Activated CD4-positive, alpha-beta T cell treated with anti-CD3 and anti-CD28 coated beads, Interleukin-2, amount 10 ng/mL, durations not matched to agents 24 days and 14 days (primary cell): Measurements from ENCODE around the gene NDOR1. TPM values are rescaled to one million over a fixed set of nuclear protein-coding genes. Genes with fewer than 3 reads are reported as not detected.

Experiments
- DNase-seq: peaks from one replicate; pipeline ENCODE4 v3.0.0; 2022
- H3K27ac Mint-ChIP-seq: one replicate; pipeline ENCODE4 v1.8.0; 2022; ENCODE audit warnings: mild to moderate bottlenecking, mixed read lengths
- H3K27me3 Mint-ChIP-seq: one replicate; pipeline ENCODE4 v1.8.0; 2022; ENCODE audit warnings: mixed read lengths
- H3K36me3 Mint-ChIP-seq: one replicate; pipeline ENCODE4 v1.8.0; 2022; ENCODE audit warnings: low read depth, mild to moderate bottlenecking, mixed read lengths
- H3K4me1 Mint-ChIP-seq: one replicate; pipeline ENCODE4 v1.8.0; 2021; ENCODE audit warnings: mixed read lengths
- H3K4me3 Mint-ChIP-seq: one replicate; pipeline ENCODE4 v1.8.0; 2022; ENCODE audit warnings: mild to moderate bottlenecking, moderate library complexity, mixed read lengths
- H3K9me3 Mint-ChIP-seq: one replicate; pipeline ENCODE4 v1.8.0; 2021; ENCODE audit warnings: mixed read lengths
- intact Hi-C: fragments of 100-400 bp; cut with micrococcal nuclease; formaldehyde crosslinking; loops from one replicate; pipeline ENCODE4 v1.15.1; 2023
- total RNA-seq: library from RNA; stranded (reverse); gene quantifications from 2 replicates; pipeline ENCODE4 v1.2.3, GENCODE V29; 2022

The NDOR1 gene
- total RNA-seq, 1 donor from 2014 or later, result 45.1 TPM

DNA sequence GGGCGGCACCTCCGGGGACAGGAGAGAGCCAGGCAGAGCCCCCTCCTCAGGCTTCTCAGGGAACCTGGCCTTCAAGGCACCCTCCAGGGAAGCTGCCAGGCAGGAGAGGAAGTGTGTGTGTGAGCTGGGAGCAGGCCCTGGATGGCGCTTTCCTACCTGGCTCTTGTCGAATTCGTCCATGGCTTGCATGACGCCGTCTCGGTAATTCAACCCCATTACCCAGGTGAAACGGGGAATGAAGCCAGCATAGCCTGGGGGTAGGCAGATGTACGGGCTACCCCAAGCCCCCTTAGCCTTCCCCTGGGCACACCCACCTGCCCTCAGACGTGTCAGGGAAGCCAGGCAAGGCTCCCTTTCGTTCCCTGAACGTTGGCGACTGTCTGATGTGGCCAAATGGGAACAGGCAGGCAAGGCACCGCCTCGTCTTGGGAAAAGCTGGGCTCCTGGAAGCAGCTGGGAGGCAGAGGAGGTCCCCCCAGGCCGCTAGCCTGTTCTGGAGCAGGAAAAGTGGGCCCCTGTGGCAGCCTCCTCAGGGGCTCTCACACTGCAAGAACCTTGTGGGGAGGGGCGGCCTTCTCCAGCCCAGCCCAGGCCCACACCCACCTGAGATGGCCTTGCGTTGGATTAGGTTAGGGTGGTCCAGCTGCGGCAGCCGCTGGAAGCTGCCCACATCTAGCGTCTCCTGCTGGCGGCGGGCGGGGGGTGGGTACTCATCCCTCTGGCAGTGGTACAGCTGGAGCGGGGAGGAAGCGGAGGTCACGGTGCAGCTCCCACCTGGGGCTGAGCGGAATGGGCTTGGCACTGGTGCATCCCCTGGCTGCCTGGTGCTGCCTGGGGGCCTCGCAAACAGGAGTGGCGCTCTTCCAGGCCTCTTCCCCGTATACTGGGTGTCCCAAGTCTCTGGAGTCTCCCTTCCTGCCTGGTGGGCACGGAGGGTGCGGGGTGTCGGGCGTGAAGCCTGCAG, 39.3 kb downstream of the NDOR1 start:
- peak; percentile 69 for DNase-seq
- intact Hi-C loops, result loop anchor here (5.0 kb wide), 1 partner anchor 42 kb away; the partner anchor contains the start of gene TPRN
- H3K36me3 Mint-ChIP-seq, result peaks cover 26% of the 10 kb centered on the region

DNA sequence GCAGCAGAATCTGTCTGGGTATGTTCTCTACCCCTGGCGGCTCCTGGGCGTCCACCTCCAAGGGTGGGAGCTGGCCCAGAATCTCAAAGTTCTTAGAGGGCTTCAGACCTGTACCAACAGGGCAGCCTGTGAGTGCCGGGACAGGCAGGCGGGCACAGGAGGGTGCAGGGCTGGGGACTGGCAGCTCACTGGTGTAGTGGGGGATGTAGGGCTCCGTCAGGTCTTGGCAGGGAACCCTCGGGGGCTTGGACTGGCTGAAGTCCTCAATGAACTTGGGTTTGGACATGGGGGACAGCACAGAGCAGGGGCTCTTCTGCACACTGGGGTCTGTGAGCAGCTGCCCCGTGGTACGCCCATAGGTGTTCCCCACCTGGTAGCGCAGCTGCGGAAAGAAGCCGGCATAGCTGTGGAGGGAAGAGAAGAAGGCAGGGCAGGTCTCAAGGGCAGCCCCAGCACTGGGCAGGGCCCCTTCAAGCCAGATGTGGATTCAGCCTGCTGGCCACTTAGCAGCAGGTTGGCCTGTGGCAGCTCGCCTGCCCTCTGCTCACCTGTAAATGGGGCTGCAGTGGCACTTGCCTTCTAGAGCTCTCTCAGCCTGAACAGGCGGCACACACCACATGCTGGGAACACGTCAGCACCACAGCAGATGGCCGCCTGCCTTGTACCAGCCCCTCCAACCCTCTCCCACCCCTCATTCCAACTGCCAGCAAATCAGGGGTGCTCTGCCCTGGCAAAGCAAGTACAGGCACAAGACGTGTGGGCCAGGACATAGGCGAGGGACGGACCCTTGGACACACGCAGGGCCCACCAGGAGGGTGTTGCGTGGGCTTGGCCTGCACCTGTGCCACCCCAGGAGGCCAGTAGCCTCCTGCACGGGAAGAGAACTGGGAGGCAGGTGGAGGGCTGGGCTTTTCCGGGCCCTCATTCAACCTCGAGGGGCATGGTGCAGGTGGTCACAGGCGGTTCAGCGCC, 40.2 kb downstream of the NDOR1 start:
- DNase-seq, result peak; percentile 64
- no peaks in the 10 kb centered on the region for H3K9me3 Mint-ChIP-seq
- no peak overlapping the region for H3K27ac Mint-ChIP-seq
- peaks cover 26% of the 10 kb centered on the region for H3K36me3 Mint-ChIP-seq
- intact Hi-C loops, result no loop called here
- peaks cover 2% of the 10 kb centered on the region for H3K27me3 Mint-ChIP-seq
- no peak overlapping the region for H3K4me3 Mint-ChIP-seq
- H3K4me1 Mint-ChIP-seq, result peaks cover 12% of the 10 kb centered on the region

More for the DNA sequence above, 39.3 kb downstream of the NDOR1 start:
- Mint-ChIP-seq H3K4me3 (no peak overlapping the region), H3K27me3 (peaks cover 2% of the 10 kb centered on the region), H3K4me1 (peaks cover 12% of the 10 kb centered on the region), H3K9me3 (no peaks in the 10 kb centered on the region), H3K27ac (no peak overlapping the region)

DNA sequence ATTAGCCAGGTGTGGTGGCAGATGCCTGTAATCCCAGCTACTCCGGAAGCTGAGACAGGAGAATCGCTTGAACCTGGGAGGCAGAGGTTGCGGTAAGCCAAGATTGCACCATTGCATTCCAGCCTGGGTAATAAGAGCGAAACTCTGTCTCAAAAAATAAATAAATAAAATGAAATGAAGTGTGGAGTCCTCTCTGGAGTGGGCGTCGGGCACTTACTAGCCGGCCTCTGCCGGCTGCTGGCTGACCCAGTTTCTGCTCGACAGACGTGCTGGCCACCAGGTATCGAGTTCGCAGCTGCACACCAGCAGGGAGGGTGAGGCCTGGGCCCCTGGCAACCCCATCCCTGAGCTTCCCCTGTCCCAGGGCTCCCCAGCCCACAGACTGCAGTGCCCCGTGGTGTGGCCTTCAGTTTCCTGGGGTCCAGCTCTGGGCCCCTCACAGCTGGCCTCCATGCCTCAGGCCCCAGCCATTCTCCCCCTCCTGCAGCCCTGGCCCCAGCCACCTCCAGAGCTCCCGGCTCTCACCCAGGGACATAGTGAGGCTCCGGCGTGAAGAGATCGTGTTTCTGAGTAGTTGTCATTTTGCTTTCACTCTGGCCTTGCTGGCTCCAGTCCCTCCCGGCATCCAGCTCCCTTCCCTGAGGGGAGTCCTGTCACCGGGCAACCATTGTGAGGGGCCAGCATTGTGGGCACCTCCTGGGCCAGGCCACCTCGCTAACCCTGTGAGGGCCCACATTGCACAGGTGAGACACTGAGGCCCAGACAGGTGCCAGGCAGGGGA, 41.8 kb downstream of the NDOR1 start:
- Mint-ChIP-seq H3K27me3 (no peaks in the 10 kb centered on the region), H3K9me3 (no peaks in the 10 kb centered on the region), H3K36me3 (peaks cover 15% of the 10 kb centered on the region), H3K4me1 (peaks cover 9% of the 10 kb centered on the region), H3K27ac (no peak overlapping the region), H3K4me3 (no peak overlapping the region)
- peak; percentile 61 for DNase-seq
- intact Hi-C loops, result no loop called here

DNA sequence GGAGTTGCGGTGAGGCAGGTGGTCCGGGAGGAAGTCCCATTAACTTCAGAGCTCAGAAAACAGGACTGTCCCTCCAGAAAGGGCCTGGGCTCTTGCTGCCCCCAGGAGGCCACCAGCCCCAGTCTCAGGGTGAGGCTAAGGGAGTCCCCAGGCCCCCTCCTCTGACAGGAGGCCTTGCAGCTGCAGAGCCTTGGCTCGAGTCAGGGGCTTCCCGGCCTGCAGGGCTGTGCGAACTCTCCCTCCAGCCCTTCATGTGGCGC, 42.3 kb downstream of the NDOR1 start:
- DNase-seq, result no peak
- no peak overlapping the region for H3K27ac Mint-ChIP-seq
- peaks cover 10% of the 10 kb centered on the region for H3K36me3 Mint-ChIP-seq
- no peak overlapping the region for H3K4me3 Mint-ChIP-seq
- H3K4me1 Mint-ChIP-seq, result peaks cover 4% of the 10 kb centered on the region
- no peaks in the 10 kb centered on the region for H3K27me3 Mint-ChIP-seq
- intact Hi-C loops, result no loop called here
- no peaks in the 10 kb centered on the region for H3K9me3 Mint-ChIP-seq

DNA sequence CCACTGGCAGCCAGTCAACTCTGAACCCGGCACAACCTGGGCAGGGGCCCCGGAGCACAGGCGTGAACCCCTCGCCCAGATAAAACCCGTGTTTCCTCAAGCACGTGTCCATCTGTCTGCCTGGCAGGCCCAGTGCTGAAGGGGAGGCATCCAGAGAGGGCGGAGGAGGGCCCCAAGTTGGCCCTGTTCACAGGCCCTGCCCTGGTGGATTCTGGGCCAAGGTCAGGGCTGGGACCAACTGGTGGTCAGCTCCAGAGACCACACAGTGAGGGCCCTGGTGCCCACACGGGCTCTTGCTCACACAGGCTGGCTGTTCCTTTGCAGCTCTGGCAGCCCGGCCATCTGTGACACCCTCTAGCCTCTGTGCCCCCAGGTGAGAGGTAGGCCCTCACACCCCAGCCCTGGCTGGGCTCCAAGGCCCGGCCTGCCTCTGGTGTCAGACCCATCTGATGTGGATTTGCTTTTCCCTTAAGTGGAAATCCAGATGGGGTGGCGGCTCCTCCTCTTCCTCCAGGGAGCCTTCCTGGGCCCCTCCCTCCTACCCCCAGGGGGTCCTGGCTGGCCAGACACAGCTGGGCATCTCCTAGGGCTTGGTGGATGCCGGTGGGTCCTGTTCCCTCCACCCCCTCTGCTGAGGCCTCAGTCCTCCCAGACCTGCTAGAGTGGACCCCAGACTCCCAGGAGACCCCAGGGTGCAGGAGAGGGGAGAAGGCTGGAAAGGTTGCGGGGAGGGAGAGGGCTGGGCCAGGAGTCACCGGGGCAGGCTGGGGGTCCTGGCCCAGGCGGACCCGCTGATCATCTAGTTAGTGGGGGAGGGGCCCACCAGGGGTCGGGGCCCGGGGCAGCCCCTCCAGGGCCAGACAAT, 45.1 kb downstream of the NDOR1 start:
- Mint-ChIP-seq H3K9me3 (no peaks in the 10 kb centered on the region), H3K27ac (no peak overlapping the region), H3K36me3 (peaks cover 3% of the 10 kb centered on the region), H3K27me3 (peaks cover 1% of the 10 kb centered on the region), H3K4me3 (no peak overlapping the region), H3K4me1 (peaks cover 5% of the 10 kb centered on the region)
- no peak for DNase-seq
- intact Hi-C loops, result no loop called here

DNA sequence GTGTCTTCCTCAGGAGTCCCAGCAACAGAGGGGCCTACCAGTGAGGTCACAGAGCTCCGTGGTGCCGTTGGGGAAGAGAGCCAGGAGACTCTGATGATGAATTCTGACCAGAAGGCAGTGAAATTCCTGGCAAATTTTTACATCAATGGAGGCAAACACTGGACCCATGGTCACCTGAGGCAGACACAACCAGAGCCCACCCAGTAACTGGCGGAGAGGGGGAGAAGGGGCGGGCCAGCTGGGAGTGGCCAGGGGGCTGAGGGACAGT, 45.6 kb downstream of the NDOR1 start, which contains the start of gene STPG3:
Gene STPG3 (plus strand): TSS at position 93 of the 268 bp plus-strand sequence. CDS start 1 bp downstream, at position 94.
- intact Hi-C loops, result no loop called here
- Mint-ChIP-seq H3K27me3 (peaks cover 1% of the 10 kb centered on the region), H3K9me3 (no peaks in the 10 kb centered on the region), H3K4me1 (peaks cover 6% of the 10 kb centered on the region), H3K27ac (no peak within 1 kb of the TSS), H3K4me3 (no peak within 1 kb of the TSS), H3K36me3 (peaks cover 3% of the 10 kb centered on the region)
- DNase-seq, result no peak

DNA sequence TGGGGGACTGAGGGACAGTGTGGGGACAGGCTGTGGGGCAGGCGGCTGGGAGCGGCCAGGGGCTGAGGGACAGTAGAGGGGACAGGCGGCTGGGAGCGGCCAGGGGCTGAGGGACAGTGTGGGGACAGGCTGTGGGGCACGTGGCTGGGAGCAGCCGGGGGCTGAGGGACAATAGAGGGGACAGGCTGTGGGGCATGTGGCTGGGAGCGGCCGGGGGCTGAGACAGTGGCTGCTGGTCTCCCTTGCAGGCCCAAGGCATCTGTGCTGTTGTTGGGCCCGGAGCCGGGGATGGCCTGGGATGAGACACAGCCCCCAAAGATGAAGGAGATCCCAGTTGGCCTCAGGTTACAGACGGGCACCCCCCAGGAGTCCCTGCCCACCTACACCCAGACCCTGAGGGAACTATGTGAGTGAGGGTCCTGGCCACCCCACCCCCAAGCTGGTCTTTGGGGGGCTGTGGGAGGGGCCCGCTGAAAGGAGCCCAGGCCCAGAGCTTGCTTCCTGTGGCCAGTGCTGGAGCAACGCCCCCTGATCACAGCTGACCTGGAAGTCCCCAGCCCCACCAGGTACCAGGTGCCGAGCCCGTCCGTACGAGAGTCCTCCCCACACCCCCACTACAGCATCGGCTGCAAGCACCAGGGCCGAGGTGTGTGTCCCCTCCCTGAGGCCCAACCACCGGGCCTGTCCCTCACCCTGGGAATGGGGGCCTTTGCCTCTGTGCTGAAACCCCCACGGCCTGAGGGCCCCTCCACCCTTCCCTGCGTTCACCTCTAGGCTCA, 46.2 kb downstream of the NDOR1 start:
- intact Hi-C loops, result no loop called here
- H3K9me3 Mint-ChIP-seq, result no peaks in the 10 kb centered on the region
- H3K4me1 Mint-ChIP-seq, result peaks cover 10% of the 10 kb centered on the region
- no peak overlapping the region for H3K4me3 Mint-ChIP-seq
- peaks cover 3% of the 10 kb centered on the region for H3K36me3 Mint-ChIP-seq
- H3K27ac Mint-ChIP-seq, result no peak overlapping the region
- no peak for DNase-seq
- peaks cover 1% of the 10 kb centered on the region for H3K27me3 Mint-ChIP-seq

DNA sequence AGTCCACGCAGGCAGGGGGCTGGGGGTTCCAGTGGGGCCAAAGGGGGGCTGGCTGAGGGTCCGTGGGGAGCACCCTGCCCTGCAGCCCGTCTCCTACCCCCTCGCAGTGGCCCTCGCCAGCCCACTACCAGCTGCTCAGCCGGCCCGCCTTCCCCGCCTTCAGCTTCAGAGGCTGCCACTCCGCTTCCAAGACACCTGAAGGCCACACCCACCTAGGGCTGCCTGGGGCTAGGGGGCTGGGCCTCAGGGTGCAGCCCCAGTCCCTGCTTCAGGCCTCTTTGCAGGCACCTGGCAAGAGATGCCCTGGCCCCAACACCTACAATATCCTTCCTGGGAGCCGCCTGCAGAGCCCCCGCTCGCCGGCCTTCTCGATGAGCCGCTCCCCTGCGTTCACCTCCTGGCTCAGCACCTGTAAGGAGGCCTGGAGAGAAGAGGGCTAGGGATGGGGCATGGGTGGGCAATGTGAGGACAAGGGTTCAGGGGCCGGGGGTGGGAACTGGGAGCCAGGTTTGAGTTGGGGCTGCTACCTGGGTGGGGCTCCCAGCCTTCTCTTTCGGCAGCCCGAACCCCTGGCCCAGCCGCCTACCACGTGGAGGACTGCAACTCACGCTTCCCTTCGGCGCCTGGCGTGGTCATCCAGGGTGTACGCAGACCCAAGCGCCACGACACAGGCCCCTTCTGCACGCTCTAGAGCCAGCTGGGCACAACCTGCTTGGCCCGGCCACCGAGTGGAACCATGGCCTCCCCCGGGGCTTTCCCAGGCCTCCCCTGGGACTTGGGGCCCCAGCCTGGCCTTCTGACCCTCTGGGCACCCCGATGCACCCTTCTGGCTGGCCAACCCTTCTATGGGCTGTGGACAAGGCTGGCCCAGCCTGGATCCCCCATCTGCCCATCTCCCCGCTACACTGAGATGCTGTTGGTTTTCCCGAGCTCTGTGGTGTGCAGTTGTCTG, 47.3 kb downstream of the NDOR1 start:
- H3K4me3 Mint-ChIP-seq, result no peak overlapping the region
- no peaks in the 10 kb centered on the region for H3K9me3 Mint-ChIP-seq
- no peak for DNase-seq
- no peak overlapping the region for H3K27ac Mint-ChIP-seq
- H3K27me3 Mint-ChIP-seq, result peaks cover 1% of the 10 kb centered on the region
- H3K4me1 Mint-ChIP-seq, result peaks cover 13% of the 10 kb centered on the region
- intact Hi-C loops, result no loop called here
- peaks cover 5% of the 10 kb centered on the region for H3K36me3 Mint-ChIP-seq

DNA sequence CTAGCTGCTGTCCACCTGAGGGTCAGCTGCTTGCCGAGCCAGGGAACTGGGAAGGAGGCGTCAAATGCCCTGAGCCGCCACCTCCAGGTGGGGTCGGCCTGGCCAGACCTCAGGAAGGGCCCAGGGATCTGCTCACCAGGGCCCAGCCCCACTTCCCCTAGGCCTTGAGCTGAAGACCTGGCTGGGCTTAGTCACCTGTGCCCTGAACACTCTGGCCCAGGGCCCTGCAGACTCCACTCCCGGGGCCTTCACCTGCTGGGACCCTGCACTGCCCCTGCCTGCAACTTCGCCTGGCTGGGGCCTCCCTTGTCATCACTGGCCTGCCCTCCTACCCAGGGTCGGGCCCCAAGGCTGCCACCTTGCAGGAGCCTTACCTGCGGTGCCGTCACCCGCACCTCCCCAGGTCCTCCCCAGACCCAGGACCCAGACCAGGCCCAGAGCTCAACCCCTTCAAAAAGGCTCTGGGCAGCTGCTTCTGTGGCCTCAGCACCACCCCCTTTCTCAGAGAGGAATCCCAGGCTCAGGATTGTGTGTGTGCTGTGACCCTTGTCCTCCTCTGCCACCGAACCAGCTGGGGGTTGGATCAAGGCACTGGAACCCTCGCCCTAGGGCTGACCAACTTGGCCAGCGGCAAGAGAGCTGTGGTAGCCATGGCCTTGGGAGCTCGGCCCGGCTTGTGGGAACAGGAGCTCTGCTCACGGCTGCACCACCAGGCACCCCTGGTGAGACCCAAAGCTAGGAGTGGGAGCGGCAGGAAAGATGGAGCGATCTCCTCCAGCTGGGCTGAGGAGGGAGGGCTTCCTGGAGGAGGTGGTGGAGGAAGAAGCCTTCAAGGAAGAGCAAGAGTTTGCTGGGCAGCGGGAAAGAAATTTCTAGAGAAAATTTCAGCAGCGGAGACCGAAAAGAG, 48.5 kb downstream of the NDOR1 start:
- Mint-ChIP-seq H3K27ac (peak overlapping the region; percentile 83), H3K36me3 (peaks cover 9% of the 10 kb centered on the region), H3K27me3 (peaks cover 1% of the 10 kb centered on the region), H3K9me3 (no peaks in the 10 kb centered on the region), H3K4me1 (peaks cover 13% of the 10 kb centered on the region), H3K4me3 (peak overlapping the region; percentile 90)
- DNase-seq, result peak; percentile 64
- intact Hi-C loops, result no loop called here

DNA sequence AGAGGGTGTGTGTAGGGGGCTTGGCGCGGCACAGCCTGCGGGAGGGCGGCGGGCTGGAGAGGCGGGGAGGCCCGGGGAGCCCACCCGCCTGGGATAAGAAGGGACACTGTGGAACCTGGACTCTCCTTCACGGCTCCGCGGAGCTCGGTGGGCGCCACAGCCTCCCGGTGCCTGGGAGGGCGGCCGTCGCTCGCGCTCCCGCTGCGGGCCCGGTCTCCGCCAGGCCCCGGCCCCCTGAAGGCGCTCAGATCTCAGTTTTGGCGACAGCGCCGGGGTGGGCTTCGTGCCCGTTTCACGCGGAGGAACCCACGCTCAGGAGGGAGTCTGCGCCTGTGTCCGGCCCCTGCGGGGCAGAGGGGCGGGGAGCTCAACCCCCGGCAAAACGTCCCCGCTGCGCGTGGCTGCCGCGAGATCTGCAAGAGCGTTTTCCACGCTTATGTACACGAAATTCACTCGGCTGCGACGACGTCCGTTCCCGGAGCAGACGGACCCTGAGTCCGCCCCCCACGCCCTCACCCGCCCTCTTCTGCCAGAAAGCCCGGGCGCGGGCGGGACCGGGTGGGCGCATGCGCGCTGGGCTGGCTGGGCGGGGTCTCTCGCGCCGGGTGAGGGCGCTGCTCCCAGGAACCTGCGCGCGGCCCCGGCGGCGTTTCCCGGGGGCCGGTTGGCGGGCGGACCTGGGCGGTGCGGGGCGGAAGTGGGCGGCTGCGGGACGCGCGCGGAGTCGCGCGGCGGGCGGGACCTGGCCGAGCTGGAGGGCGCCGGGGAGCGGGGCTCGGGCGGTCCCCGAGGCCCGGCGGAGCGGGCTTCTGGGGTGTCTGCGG, 49.3 kb downstream of the NDOR1 start, which contains the start of gene NELFB:
Gene NELFB (plus strand): TSS at position 704 of the 824 bp plus-strand sequence.
- H3K4me3 Mint-ChIP-seq, result peak within 1 kb of the TSS; percentile 90
- peaks cover 13% of the 10 kb centered on the region for H3K4me1 Mint-ChIP-seq
- peak within 1 kb of the TSS; percentile 84 for H3K27ac Mint-ChIP-seq
- no peaks in the 10 kb centered on the region for H3K9me3 Mint-ChIP-seq
- H3K36me3 Mint-ChIP-seq, result peaks cover 12% of the 10 kb centered on the region
- peak; percentile 100 for DNase-seq
- intact Hi-C loops, result loop anchor here (1.0 kb wide), 1 partner anchor 14 kb away; the partner anchor contains the start of gene TUBB4B
- peaks cover 1% of the 10 kb centered on the region for H3K27me3 Mint-ChIP-seq
